K562 (cell line): ENCODE results near the gene RANGAP1. TPM values are rescaled to one million over a fixed set of nuclear protein-coding genes. Genes with fewer than 3 reads are reported as not detected.

Experiments used
- CBX2 ChIP-seq: fragments of 200-600 bp; sonication (generic); IDR thresholded peaks from one replicate; pipeline ENCODE4 v1.6.1; 2012; ENCODE audit warnings: mild to moderate bottlenecking, low read length, inconsistent platforms; ENCODE audit not compliant: insufficient read depth, poor library complexity, severe bottlenecking
- CREBBP ChIP-seq: IDR thresholded peaks from one replicate; pipeline ENCODE4 v1.6.1; 2012; ENCODE audit warnings: low read depth, mild to moderate bottlenecking, control low read depth, inconsistent platforms, low read length
- DPF2 ChIP-seq: fragments of 450-650 bp; IDR thresholded peaks from 2 replicates; pipeline ENCODE4 v1.6.1; 2016
- ETS1 ChIP-seq: conservative IDR thresholded peaks from 2 replicates; pipeline ENCODE4 v1.6.1; 2011; ENCODE audit warnings: low read depth, mild to moderate bottlenecking, low read length; ENCODE audit not compliant: control insufficient read depth
- FOXA3 ChIP-seq, 2 experiments: fragments of 450-650 bp in 1 of 2; sonication (generic) in 1 of 2; formaldehyde crosslinking; IDR thresholded peaks in 1 of 2; conservative IDR thresholded peaks in 1 of 2; 2 replicates each; pipeline versions ENCODE4 v1.4.0 to v1.8.0; 2020 to 2022; ENCODE audit warnings: mild to moderate bottlenecking in 2 of 2, missing genetic modification reagents in 1 of 2
- HOXB6 ChIP-seq: fragments of 250-450 bp; sonication (Bioruptor Pico); IDR thresholded peaks from 2 replicates; pipeline ENCODE4 v1.5.1; 2022; ENCODE audit warnings: mild to moderate bottlenecking, borderline replicate concordance
- JUN ChIP-seq, 2 experiments: sonication (generic) in 1 of 2; formaldehyde crosslinking in 1 of 2; IDR thresholded peaks; 2 replicates each; pipeline versions ENCODE4 v1.6.1 to v1.8.0; 2012 to 2022; ENCODE audit warnings: borderline replicate concordance in 2 of 2, mild to moderate bottlenecking in 2 of 2, improper control_type of control experiment in 1 of 2, low read depth in 1 of 2, low read length in 1 of 2, missing genetic modification reagents in 1 of 2
- MAFF ChIP-seq: IDR thresholded peaks from 2 replicates; pipeline ENCODE4 v1.6.1; 2012; ENCODE audit warnings: low read length, improper control_type of control experiment
- MAFG ChIP-seq: fragments of 450-650 bp; conservative IDR thresholded peaks from 2 replicates; pipeline ENCODE4 v1.6.1; 2016; ENCODE audit warnings: missing genetic modification characterization, missing compliant biosample characterization
- RBBP5 ChIP-seq: fragments of 200-600 bp; sonication (generic); IDR thresholded peaks from 2 replicates; pipeline ENCODE4 v1.6.1; 2012; ENCODE audit warnings: borderline replicate concordance, mild to moderate bottlenecking, low read length, control low read depth, inconsistent platforms; ENCODE audit not compliant: insufficient read depth, poor library complexity, severe bottlenecking
- STAT6 ChIP-seq: sonication (generic); formaldehyde crosslinking; IDR thresholded peaks from 2 replicates; pipeline ENCODE4 v1.8.1; 2023; ENCODE audit warnings: mild to moderate bottlenecking, missing genetic modification reagents
- WHSC1 ChIP-seq: IDR thresholded peaks from one replicate; pipeline ENCODE4 v1.6.1; 2012; ENCODE audit warnings: low read length, control low read depth, inconsistent platforms
- ZBTB2 ChIP-seq: fragments of 450-650 bp; IDR thresholded peaks from 2 replicates; pipeline ENCODE4 v1.6.1; 2016; ENCODE audit warnings: antibody characterized with exemption
- ZNF561 ChIP-seq: fragments of 450-650 bp; formaldehyde crosslinking; conservative IDR thresholded peaks from 2 replicates; pipeline ENCODE4 v1.4.0; 2020; ENCODE audit warnings: mild to moderate bottlenecking, moderate library complexity
- ZNF644 ChIP-seq: fragments of 200-800 bp; sonication (Bioruptor generic); IDR thresholded peaks from 2 replicates; pipeline ENCODE4 v1.6.1; 2016; ENCODE audit warnings: low read depth, missing genetic modification characterization, missing compliant biosample characterization
- ZNF76 ChIP-seq: fragments of 250-450 bp; sonication (Bioruptor Pico); IDR thresholded peaks from 2 replicates; pipeline ENCODE4 v1.4.0; 2020; ENCODE audit warnings: mild to moderate bottlenecking, moderate library complexity, borderline replicate concordance
- polyA plus RNA-seq, 8 experiments: library from polyadenylated mRNA; depleted of rRNA in 4 of 8; stranded (reverse) in 5 of 8; unstranded in 3 of 8; fragments of >200 nt; fragmentation: Nextera tagmentation in 2 of 8; fragmentation: Illumina TruSeq in 1 of 8; extraction: Ambion mirVana in 2 of 8; extraction: Trizol in 1 of 8; gene quantifications; 2 replicates each; pipeline versions ENCODE4 v1.2.1 to v1.2.3, GENCODE V29; 2011 to 2014; ENCODE audit warnings: inconsistent platforms in 1 of 8, missing spikeins in 1 of 8
- total RNA-seq, 7 experiments: library from RNA; depleted of rRNA in 6 of 7; stranded (reverse); fragments of >200 nt in 6 of 7; fragmentation: Illumina TruSeq in 2 of 7; extraction: Trizol in 2 of 7; gene quantifications; 2 replicates each; pipeline versions ENCODE4 v1.2.1 to v1.2.3, GENCODE V29; 2011 to 2021; ENCODE audit warnings: low replicate concordance in 1 of 7
- TF ChIP-seq, protein P1 (sequence below), 2 experiments: fragments of 450-650 bp; IDR thresholded peaks; 2 replicates each; pipeline ENCODE4 v1.6.1; 2018; ENCODE audit warnings: mild to moderate bottlenecking in 2 of 2, low read depth in 1 of 2; ENCODE audit not compliant: partially characterized antibody in 2 of 2

Gene RANGAP1
- total and polyA plus RNA-seq, 9 of the 15 experiments (the other 6 are each of a cell fraction or from before 2014, with no cell fraction given), result 2.1 to 104 (median 50.6) TPM

DNA sequence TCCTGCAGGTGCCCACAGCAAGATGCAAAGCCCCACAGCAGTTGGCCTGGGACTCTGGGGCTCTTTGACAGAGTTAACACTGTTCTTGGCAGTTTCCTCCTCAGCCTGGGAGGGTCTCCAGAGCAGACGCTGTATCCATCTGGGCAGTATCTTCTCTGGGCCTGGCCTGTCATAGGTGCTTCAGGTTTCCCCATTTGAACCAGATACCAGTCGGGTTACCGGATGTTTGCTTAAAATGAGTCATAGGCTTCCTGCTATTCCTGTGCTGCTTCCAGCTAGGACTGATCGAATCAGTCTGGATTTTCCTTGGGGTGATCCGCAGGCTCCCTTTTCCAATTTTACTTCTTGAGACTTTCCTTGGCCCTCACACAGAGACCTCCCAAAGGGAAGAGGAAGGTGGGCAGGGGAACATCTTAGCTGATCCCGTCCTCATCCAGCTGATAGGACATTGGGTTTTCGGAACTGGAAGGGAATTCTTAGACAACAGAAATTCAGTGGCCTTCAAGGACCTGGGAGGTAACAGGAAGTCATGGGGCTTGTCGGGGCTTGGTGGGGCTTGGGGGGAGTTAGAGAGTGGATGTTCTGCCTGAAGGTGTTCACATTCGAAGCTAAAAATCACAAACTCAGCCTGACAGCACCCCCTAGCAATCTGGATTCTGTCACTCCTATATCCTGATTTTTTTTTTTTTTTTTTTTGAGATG, 2.4 kb upstream of the RANGAP1 start (continued):
- TF ChIP-seq ZBTB2, result no peak
- peak; percentile 49; the same call in 1 of the 2 replicates for TF ChIP-seq JUN (IDR thresholded peaks at IDR 0.05; ENCODE audit: borderline replicate concordance, low read depth, low read length)
- no peak for TF ChIP-seq JUN (CRISPR knock-in tag; IDR thresholded peaks at IDR 0.05; ENCODE audit: borderline replicate concordance)
- no peak for TF ChIP-seq ZNF76 (CRISPR knock-in tag)
- no peak for TF ChIP-seq CREBBP
- no peak for TF ChIP-seq STAT6 (CRISPR knock-in tag)
- TF ChIP-seq ZNF561 (CRISPR knock-in tag), result no peak
- no peak for TF ChIP-seq MAFG (tag)
- no peak for TF ChIP-seq ZNF644 (tag)
- no peak for TF ChIP-seq MAFF
- TF ChIP-seq FOXA3 (CRISPR knock-in tag; conservative IDR thresholded peaks at IDR 0.05 in 1 of 2, IDR thresholded peaks at IDR 0.05 in 1 of 2), result peak; percentile 72 to 84; a peak in 3 of 4 replicates
- 0 out of 2 replicates have a peak, but pooled peaks have one; percentile 26 for TF ChIP-seq DPF2
- TF ChIP-seq HOXB6 (CRISPR knock-in tag), result no peak
- TF ChIP-seq, protein P1, sequence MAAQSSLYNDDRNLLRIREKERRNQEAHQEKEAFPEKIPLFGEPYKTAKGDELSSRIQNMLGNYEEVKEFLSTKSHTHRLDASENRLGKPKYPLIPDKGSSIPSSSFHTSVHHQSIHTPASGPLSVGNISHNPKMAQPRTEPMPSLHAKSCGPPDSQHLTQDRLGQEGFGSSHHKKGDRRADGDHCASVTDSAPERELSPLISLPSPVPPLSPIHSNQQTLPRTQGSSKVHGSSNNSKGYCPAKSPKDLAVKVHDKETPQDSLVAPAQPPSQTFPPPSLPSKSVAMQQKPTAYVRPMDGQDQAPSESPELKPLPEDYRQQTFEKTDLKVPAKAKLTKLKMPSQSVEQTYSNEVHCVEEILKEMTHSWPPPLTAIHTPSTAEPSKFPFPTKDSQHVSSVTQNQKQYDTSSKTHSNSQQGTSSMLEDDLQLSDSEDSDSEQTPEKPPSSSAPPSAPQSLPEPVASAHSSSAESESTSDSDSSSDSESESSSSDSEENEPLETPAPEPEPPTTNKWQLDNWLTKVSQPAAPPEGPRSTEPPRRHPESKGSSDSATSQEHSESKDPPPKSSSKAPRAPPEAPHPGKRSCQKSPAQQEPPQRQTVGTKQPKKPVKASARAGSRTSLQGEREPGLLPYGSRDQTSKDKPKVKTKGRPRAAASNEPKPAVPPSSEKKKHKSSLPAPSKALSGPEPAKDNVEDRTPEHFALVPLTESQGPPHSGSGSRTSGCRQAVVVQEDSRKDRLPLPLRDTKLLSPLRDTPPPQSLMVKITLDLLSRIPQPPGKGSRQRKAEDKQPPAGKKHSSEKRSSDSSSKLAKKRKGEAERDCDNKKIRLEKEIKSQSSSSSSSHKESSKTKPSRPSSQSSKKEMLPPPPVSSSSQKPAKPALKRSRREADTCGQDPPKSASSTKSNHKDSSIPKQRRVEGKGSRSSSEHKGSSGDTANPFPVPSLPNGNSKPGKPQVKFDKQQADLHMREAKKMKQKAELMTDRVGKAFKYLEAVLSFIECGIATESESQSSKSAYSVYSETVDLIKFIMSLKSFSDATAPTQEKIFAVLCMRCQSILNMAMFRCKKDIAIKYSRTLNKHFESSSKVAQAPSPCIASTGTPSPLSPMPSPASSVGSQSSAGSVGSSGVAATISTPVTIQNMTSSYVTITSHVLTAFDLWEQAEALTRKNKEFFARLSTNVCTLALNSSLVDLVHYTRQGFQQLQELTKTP (IDR thresholded peaks at IDR 0.05; ENCODE audit: low read depth in 1 of 2, partially characterized antibody in 2 of 2), result peak in 1 of 2 experiments; percentile 80
- no peak for TF ChIP-seq CBX2
- no peak for TF ChIP-seq RBBP5
- TF ChIP-seq ETS1, result no peak
- TF ChIP-seq WHSC1, result no peak
